HG03196 (cell line): ENCODE results near the gene TSPAN4.

Experiments
- ATAC-seq: cut with Tn5 transposase; IDR thresholded peaks from one replicate; pipeline ENCODE4 v1.9.1; 2021; ENCODE audit not compliant: unreplicated experiment

The TSPAN4 gene

DNA sequence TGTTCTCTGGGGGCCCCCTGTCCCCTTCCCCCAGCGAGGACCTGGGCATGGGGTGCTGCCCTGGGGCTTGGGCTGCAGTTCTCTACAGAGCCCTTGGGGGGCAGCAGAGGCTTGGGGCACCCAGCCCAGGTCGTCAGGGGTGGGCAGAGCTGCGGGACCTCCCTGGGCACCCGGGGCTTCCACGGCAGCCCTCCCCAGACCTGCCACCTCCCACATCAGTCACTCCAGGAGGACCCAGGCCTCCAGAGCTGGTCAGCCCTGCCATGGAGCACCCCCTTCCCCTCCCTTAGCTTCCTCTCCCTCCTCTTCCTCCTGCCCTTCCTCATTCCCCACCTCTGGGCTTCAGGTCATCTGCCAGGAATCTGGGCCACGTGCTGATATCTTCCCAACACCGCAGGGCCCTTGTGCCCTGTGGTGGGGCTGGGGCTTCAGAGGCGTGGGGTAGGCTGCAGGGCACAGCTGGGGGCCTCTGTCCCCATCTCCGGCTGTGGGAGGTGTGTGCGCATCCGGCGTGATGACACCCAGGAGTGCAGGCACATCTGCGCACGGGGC lies 5.8 kb downstream of the TSPAN4 start:
- no peak for ATAC-seq

DNA sequence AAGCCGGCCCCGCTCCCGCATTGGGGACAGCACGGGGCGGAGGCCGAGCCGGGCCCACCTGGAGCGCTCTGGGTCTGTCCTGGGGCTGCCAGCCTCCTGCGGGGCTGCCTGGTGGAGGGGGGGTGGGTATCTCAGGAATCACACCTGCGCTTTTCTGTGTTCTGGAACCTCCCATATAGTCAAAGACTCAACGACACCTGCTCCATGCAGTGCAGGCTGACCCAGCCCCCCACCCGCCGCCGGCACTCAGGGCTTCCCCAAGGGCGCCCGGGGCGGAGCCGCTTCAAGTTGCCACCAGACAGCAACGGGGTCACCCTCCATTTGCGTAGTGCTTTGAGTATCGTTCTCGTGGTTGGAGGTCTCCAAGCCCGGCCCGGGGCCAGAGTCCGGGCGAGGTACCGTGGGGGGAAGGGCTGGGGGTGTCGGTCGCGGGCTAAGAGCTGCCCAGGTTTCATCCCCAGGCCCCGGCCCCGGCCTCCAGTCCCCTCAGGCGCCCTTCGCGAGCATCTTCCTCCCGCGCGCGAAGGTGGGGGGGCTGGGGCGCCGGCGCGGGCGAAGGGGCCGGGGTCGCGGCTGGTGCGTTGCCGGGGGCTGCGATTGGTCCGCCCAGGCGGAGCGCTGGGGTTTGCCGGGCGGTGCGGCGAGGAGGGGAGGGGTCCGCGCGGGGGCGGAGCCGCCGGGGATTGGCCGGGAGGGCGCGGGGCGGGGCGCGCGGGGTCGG lies 6.6 kb downstream of the TSPAN4 start:
- no peak for ATAC-seq

DNA sequence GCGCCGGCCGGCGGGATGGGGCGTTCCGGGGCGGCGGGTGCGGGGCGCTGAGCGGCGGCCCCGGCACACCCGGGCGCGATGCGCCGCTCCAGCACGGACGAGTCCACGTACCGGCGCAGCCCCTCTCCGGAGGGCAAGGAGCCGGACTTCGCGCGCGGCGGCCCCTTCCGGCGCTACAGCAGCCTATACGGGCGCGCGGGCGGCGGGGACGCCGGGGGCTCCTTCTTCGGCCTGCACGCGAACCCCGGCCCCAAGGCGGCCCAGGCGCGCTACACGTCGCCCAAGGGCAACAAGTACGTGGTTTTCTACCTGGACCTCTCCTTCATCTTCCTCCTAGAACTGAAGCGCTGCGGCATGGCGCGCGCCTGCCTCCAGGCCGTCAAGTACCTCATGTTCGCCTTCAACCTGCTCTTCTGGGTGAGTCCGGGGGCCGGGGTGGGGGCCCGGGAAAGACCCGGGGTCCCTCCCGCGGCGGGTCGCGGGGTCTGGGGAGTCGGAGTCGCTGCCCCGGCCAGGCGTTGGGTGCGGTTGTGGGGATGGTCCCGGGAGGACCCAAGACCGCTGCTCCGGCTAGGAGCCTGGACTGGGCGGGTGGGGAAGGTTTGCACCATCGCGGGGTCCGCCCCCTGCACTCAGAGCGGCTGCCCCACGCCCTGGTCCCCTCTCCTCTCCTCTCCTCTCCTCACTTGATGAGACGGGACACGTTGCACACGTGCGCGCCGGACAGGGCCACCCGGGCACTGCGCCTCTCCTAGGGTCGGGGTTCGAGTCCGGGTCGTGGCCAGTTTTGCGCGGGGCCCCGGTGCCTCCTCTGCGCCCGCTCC lies 7.5 kb downstream of the TSPAN4 start:
- ATAC-seq: no peak

DNA sequence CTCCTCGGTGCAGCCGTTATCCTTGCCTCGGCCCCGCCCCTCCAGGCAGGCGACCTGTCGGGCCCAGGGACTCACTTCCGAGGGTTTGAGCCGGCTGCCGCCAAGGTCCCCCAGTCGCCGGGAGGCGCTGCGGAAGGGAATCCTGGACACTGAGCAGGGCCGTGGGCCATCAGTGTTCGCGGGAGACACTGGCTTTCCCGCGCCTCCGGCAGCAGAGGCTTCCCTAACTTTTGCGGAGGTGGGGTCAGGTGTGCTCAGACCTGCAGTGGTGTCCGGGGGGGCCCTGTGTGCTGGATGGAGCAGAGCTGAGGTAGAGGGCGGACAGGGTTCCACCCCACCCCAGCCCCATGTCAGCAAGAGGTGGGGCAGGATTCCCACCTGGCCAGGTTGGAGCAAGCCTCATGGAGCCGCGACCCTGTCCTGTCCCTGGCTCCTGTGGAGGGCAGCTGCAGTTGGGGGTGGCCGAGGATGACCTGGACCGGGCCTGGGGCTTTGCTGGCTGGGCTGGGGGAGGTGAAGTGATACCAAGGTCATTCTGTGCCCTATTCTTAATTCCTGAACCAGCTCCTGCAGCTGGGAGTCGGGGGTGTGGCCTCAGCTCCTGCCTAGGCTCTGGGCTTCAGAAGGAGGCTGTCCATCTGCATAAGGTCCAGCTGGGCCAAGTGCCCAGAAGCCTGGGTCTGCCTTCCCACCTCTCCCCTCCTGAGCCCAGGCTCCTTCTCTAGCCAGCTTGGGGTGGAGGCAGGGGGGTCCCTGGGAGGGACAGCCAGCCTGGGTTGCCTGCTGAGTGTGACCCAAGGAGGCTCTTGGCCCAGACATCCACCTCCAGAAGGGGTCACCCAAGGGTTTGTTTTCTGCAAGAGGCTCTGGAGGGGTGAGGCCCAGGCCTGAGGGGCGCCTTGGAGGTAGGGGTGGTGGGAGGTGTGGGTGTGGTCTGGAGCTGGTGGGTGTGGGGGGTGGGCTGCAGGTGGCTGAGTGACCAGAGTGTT lies 8.4 kb downstream of the TSPAN4 start:
- ATAC-seq: no peak

DNA sequence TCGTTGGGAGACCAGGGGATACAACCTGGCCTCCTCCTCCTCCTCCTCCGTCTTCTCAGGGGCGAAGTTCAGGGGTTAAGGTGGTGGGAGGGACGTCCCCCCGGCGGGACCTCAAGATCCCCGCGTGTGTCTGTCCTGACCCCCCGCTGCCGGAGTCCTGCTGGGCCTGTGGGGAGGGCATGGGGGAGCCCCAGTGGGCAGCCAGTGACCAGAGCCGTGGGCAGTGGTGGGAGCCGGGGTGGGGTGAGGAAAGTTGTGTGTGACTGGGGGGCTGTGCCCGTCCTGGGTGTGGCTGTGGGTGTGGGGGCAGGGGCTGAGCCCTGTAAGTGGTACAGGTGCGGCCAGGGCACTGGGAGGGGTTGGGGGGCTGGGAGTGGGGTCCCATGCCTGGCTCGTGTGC lies 10.1 kb downstream of the TSPAN4 start:
- ATAC-seq: no peak

DNA sequence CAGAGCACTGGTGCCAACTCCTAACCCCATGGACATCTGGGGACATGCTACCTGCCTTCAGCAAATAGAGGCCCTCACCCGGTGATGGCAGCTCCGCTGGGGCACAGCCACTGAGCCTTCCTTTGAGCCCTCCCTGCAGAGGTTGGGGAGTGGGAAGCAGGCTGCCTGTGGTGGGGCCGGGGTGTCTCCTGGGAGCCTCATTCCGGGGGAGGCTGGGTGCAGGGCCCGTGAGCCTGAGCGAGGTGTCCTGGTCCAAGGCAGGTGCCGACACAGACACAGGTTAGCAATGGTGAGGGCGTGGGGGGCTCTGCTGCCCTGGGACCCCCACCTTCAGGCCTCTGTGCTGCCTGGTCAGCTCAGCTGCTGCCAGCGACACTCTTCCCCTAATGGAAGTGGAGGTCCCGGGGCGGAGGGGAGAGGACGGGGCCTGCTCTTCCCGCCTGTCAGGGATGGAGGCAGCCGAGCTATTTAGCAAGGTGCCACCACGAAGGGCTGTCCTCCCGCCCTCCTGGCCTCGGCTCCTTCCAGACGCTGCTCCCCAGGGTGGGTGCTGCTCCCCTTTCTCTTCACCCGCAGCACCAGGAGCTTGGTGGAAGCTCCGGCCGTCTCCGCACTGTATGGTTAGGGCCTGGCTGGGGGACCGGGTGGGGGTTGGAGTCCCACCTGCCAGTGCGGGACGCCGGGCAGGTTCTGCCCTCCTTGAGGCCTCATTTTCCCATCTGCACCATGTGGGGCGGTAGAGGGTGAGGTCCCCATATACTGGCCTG lies 11.2 kb downstream of the TSPAN4 start:
- ATAC-seq: no peak

DNA sequence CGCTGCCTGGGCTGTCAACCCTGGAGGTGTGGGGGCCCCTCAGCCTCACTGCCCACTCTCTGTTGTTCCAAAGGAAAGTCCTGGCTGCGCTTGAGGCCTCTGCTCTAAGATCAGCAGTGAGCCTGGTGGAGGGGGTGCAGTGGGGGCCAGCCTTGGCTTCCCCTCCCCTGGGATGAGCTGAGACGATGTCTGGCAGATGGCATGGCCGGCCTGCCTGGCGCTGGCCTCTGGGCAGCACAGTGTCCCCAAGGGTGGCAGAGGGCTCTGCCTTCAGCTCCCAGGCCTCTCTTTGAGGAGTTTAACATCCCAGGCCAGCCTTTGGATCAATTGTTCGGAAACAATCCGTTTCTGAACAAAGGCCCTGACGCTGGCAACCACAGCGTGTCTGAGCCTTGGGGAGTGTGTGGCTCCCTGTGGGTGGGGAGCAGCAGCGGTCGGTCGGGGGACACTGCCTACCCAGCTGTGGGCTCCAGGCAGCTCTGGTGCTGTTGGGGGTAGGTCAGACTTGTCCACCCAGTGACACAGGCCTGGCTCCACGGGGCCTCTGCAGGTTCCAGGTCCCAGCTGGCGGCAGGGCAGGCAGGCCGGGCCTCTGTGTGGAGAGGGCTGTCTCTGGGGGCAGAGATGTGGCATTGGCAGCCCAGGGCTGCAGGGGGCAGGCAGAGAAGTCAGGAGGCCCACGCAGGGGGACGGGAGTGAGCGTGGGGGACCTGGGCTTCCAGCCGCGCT lies 12.1 kb downstream of the TSPAN4 start:
- ATAC-seq: no peak

DNA sequence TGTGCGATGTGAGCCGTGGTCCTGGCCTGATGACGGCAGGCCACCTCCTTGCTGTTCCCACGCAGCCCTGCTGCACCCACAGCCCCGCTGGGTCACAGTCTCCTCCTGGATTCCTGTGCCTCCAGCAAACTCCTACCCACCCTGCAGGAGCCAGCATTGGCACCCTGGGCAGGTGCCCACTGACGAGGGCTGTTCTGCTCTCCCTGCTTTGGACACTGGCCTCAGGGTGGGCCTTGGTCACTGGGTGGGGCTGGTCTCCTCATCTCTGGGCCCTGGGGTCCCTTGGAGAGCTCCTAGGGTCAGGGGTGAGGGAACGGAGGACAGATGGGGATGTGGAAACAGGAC lies 12.7 kb downstream of the TSPAN4 start:
- ATAC-seq: no peak

DNA sequence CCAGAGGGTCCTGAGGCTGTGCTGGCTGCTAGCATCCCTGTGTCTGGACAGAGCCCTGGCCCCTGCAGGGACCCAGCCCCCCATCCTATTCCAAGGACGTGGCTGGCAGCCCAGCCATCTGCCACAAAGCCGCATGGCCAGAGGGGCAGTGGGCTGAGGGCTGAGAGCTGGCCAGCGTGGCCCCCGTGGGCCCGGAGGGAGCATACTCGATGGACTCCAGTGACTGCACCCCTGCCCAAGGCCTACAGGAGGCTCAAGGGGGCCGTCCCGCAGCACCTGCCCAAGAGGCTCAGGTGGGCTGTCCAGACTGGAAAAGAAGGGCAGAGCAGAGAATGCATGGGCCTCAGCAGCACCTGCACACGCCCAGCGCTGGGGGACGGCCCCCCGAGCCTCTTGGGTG lies 13.1 kb downstream of the TSPAN4 start:
- no peak for ATAC-seq

DNA sequence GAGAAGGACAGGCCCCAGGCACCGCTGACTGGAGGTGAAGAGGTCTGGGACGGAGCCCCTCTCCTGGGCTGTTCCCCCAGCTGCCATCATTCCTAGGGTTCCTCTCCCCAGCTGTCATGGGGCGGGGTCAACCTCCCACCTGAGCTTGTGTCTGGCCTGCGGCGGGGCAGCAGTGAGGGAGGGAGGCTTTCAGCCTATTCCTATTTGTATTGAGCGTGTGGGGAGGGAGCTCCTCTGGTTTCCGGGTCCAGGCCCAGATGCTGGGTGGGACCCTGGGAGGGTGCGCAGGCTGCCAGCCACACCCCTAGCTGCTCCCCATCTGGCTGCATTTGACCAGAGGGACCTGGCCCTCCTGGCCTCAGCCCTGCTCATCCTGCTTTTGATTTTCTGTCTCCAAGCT lies 13.7 kb downstream of the TSPAN4 start:
- no peak for ATAC-seq

DNA sequence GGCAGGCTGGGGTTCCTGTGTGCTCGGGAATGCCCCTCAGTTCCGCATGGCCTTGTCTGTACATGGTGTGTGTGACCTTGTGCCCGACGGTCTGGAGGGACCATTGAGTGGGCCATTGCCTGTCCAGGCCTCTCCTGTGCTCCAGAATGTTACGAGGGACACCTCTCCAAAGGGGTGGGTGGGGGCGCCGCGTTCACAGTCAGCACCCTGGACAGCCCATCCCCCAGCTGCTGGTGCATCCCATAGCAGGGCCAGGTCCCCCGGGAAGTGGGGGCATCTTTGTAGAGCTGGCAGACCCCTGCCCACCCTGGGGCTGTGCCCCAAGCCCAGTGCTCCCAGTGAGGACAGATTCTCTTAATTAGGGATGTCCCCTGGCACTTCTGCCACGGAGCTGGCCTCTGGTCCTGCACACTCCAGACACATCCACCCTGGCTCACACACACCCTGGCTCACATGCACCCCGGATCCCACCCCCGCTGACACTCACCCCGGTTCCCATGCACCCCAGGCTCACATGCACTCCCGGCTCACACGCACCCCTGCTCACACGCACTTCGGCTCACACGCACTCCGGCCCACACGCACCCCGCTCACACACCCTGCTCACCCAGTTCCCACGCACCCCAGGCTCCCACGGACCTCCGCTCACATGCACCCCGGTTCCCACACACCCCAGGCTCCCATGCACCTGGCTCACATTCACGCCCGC lies 15.6 kb downstream of the TSPAN4 start:
- ATAC-seq: no peak

DNA sequence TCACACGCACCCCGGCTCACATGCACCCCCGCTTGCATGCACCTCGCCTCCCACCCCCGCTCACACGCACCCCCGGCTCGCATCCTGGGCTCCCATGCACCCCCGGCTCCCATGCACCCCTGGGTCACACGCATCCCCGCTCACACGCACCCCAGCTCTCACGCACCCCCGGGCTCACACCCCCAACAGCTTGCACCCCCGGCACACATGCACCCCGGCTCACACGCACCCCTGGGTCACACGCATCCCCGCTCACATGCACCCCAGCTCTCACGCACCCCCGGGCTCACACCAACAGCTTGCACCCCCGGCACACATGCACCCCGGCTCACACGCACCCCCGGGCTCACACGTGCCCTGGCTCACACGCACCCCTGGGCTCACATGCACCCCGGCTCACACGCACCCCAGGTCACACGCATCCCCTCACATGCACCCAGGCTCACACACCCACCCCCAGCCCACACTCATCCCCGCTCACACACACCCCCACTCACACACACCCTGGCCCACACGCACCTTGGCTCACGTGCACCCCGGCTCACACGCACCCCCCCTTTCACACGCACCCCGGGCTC lies 16.2 kb downstream of the TSPAN4 start:
- ATAC-seq: no peak

DNA sequence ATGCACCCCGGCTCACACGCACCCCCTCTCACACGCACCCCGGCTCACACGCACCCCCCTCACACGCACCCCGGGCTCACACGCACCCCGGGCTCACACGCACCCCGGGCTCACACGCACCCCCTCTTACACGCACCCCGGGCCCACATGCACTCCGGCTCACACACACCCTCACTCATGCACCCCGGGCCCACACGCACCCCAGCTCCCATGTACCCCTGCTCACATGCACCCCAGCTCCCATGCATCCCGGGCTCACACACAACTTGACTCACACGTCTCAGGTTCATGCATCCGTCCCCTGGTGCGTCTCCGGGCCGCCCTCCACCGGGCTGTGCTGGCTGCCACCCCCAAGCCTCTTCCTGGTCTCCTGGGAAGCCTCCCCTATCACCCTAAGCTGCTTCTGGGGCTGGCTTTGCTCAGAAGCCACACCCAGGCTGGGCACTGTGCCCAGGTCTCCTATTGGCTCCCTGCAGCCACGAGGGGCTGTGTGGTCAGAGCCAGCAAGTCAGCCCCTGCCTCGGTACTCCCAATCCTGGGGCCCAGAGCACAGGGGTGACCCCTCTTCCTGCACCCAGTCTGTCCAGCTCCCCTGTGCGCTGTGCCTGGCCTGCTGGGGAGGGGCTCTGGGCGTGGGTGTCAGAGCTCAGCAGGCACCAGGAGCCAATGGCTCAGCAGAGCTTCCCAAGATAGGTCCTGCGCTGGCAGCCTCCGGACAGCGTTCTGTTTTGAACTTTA lies 16.9 kb downstream of the TSPAN4 start:
- no peak for ATAC-seq

DNA sequence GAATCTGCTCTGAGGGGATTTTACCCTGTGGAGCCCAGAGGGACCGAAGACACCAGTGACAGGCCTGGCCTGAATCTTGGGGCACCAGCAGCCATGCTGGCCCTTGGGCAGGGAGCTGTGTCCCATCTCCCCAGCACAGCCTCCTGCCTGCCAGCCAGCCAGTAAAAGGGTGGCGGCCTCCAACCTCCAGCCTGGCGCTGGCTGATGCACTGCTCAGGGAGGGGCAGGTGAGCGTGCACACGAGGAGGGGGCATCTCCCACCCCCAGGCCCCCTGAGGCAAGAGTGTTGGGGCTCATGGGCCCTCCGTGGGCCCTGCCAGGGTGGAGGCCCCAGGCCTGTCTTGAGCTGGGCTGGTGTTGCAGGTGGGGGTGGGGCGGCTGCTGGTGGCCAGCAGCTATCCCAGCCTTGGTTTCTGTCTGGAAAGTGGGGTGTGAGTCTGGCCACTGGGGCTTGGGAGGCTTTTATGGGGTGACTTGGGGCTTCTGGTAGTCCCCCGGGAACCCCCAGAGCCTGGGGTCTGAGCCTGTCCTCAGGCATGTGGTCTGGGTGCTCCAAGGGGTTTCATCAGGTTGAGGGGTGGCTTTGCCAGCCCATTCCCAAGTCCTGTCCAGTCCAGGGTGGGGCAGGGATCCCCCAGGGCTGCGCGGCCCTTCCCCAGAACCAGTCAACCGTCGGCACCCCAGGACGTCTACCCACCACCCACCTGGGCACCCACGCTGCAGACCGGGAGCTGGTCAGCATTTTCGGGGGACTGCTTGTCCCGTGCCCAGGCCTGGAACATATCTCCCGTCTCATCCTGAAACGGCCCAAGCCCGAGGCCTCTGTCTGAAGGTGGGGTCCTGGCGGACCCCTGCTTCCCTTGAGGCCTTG lies 17.8 kb downstream of the TSPAN4 start:
- no peak for ATAC-seq

DNA sequence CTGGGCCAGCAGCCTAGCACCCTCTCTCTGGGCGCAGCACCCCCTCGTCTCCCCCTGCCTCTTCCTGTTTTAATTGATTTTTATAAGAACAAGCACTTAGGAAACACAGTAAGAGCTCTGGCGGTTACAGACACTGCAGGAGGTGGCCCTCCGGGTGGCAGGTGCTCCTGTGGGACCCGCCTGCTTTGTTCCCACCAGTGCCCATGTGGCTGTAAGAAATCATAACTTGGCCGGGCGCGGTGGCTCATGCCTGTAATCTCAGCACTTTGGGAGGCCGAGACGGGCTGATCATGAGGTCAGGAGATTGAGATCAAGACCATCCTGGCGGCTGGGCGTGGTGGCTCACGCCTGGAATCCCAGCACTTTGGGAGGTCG lies 18.4 kb downstream of the TSPAN4 start:
- ATAC-seq: no peak

DNA sequence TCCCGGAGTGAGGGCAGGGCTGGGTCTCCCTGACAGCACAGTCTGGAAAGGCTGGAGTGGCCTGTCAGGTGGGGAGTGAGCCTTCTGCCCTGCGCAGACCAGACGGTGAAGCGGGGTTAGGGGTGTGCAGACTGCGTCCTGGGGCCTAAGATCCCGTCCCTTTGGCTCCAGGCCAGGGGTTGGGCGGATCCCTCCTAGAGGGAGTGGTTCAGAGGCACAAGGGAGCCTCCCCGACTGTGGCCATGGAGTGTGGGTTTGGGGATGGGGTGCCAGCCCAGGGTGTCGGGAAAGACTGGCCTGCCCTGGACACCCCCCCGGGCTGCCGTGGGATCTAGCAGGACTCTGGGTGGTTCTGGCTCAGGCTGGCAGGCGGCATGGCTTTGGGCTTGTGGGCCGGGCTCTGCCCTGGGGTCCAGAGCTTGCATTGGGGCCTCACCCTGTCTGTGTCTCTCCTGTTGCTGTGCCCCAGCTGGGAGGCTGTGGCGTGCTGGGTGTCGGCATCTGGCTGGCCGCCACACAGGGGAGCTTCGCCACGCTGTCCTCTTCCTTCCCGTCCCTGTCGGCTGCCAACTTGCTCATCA lies 19.5 kb downstream of the TSPAN4 start:
- no peak for ATAC-seq

DNA sequence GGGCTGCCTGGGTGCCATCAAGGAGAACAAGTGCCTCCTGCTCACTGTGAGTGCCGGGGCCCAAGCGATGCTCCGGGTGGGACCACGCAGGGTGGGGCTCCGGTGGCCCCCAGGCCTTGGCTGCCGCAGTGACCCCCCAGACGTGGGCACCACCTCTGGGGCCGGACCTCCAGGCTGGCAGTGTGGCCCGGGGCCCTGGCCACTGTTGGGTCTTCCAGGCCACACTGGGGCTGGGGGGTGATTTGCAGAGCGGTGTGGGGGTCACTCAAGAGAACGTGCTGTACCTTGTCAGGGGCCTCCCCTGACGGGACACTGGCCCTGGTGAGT lies 20.0 kb downstream of the TSPAN4 start:
- no peak for ATAC-seq
